OCI-LY1 (cell line): Measurements from ENCODE around the gene PPM1D.

Experiments used
- H2AFZ ChIP-seq: fragments of 200-600 bp; sonication (generic), shearing (Covaris generic); 2 replicates; pipeline ENCODE4 v1.6.0; 2014; ENCODE audit warnings: antibody characterized with exemption, mild to moderate bottlenecking, low read length
- H3F3A ChIP-seq: fragments of 200-600 bp; sonication (generic), shearing (Covaris generic); 2 replicates; pipeline ENCODE4 v1.6.0; 2014; ENCODE audit warnings: mild to moderate bottlenecking, antibody characterized with exemption, low read length, moderate library complexity; ENCODE audit not compliant: insufficient read depth
- H3K27ac ChIP-seq: fragments of 200-600 bp; sonication (generic); 2 replicates; pipeline ENCODE4 v1.5.1; 2014; ENCODE audit warnings: low read length, mixed run types, mild to moderate bottlenecking, low read depth; ENCODE audit not compliant: poor library complexity, severe bottlenecking
- H3K27me3 ChIP-seq: fragments of 200-600 bp; sonication (generic); 2 replicates; pipeline ENCODE4 v1.6.0; 2014; ENCODE audit warnings: antibody characterized with exemption, mild to moderate bottlenecking, low read length, moderate library complexity; ENCODE audit not compliant: insufficient read depth
- H3K36me3 ChIP-seq: fragments of 200-600 bp; sonication (generic); 2 replicates; pipeline ENCODE4 v1.6.1; 2014; ENCODE audit warnings: mild to moderate bottlenecking, antibody characterized with exemption, low read length, moderate library complexity, mixed read lengths; ENCODE audit not compliant: insufficient read depth
- H3K4me1 ChIP-seq: fragments of 200-600 bp; sonication (generic); 2 replicates; pipeline ENCODE4 v1.5.1; 2014; ENCODE audit warnings: mild to moderate bottlenecking, low read length, moderate library complexity; ENCODE audit not compliant: insufficient read depth, severe bottlenecking
- H3K4me2 ChIP-seq: fragments of 200-600 bp; sonication (generic), shearing (Covaris generic); 2 replicates; pipeline ENCODE4 v1.6.1; 2014; ENCODE audit warnings: low read length
- H3K4me3 ChIP-seq: fragments of 200-600 bp; sonication (generic); 2 replicates; pipeline ENCODE4 v1.5.1; 2014; ENCODE audit warnings: low read length, low read depth, mild to moderate bottlenecking, mixed read lengths; ENCODE audit not compliant: poor library complexity, severe bottlenecking
- H3K79me2 ChIP-seq: fragments of 200-600 bp; shearing (Covaris generic); 2 replicates; pipeline ENCODE4 v1.6.1; 2016; ENCODE audit warnings: mixed run types, low read length, mixed read lengths; ENCODE audit not compliant: insufficient read depth
- H3K9ac ChIP-seq: fragments of 200-600 bp; sonication (generic), shearing (Covaris generic); 2 replicates; pipeline ENCODE4 v1.6.1; 2014; ENCODE audit warnings: mild to moderate bottlenecking, low read length, mixed read lengths
- H3K9me2 ChIP-seq: fragments of 200-600 bp; sonication (generic), shearing (Covaris generic); 2 replicates; pipeline ENCODE4 v1.6.1; 2014; ENCODE audit warnings: low read depth, mild to moderate bottlenecking, low read length, mixed read lengths
- H3K9me3 ChIP-seq: fragments of 200-600 bp; shearing (Covaris generic); 2 replicates; pipeline ENCODE4 v1.6.1; 2014; ENCODE audit warnings: low read length, mixed read lengths
- H4K20me1 ChIP-seq: fragments of 200-600 bp; sonication (generic), shearing (Covaris generic); 2 replicates; pipeline ENCODE4 v1.6.0; 2016; ENCODE audit warnings: mild to moderate bottlenecking, low read length; ENCODE audit not compliant: insufficient read depth
- EZH2 ChIP-seq: fragments of 200-600 bp; sonication (generic), shearing (Covaris generic); IDR thresholded peaks from 2 replicates; pipeline ENCODE4 v1.8.0; 2017; ENCODE audit warnings: borderline replicate concordance, mixed run types, mild to moderate bottlenecking, antibody characterized with exemption, low read length, moderate library complexity, mixed read lengths
- TF ChIP-seq, protein P1 (sequence below): fragments of 200-600 bp; sonication (generic), shearing (Covaris generic); IDR thresholded peaks from 2 replicates; pipeline ENCODE4 v1.5.1; 2017; ENCODE audit warnings: mild to moderate bottlenecking, antibody characterized with exemption, low read length, moderate library complexity, mixed read lengths

Gene PPM1D

GRCh38 chr17:60563743-60564142, 36.2 kb upstream of the PPM1D start:
- Histone ChIP-seq H3K79me2 (no peaks in the 10 kb centered on the region), H2AFZ (no peak overlapping the region), H3K9me2 (no peaks in the 10 kb centered on the region), H3K27ac (no peak overlapping the region), H3K36me3 (no peaks in the 10 kb centered on the region), H3K27me3 (no peaks in the 10 kb centered on the region), H3K4me2 (no peak overlapping the region), H3K4me1 (no peaks in the 10 kb centered on the region), H3K9me3 (peaks cover under 1% of the 10 kb centered on the region; the same call in 1 of the 2 replicates), H3K9ac (no peak overlapping the region), H4K20me1 (no peaks in the 10 kb centered on the region), H3K4me3 (no peak overlapping the region), H3F3A (no peaks in the 10 kb centered on the region)
- no peak for TF ChIP-seq EZH2
- TF ChIP-seq, protein P1, sequence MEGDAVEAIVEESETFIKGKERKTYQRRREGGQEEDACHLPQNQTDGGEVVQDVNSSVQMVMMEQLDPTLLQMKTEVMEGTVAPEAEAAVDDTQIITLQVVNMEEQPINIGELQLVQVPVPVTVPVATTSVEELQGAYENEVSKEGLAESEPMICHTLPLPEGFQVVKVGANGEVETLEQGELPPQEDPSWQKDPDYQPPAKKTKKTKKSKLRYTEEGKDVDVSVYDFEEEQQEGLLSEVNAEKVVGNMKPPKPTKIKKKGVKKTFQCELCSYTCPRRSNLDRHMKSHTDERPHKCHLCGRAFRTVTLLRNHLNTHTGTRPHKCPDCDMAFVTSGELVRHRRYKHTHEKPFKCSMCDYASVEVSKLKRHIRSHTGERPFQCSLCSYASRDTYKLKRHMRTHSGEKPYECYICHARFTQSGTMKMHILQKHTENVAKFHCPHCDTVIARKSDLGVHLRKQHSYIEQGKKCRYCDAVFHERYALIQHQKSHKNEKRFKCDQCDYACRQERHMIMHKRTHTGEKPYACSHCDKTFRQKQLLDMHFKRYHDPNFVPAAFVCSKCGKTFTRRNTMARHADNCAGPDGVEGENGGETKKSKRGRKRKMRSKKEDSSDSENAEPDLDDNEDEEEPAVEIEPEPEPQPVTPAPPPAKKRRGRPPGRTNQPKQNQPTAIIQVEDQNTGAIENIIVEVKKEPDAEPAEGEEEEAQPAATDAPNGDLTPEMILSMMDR, result no peak

DNA sequence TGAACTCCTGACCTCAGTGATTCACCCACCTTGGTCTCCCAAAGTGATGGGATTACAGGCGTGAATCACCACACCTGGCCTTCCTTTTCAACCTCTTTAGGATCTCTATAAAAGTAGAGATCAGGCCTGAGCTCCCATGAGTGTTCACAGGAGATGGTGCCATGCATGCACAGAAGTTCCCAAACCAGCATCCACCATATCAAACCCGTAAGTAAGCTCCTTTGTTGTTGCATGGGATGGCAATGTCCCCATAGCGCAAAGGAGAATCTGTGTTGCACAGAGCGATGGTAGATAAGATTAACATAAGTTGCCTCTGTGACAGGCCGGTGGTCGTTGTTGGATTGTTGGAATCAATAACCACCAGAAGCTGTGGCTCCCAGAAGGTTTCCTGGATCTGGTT, 34.8 kb upstream of the PPM1D start:
- no peaks in the 10 kb centered on the region for H3K79me2 ChIP-seq
- no peak overlapping the region for H3K27ac ChIP-seq
- H4K20me1 ChIP-seq, result no peaks in the 10 kb centered on the region
- H3K36me3 ChIP-seq, result no peaks in the 10 kb centered on the region
- TF ChIP-seq, protein P1, result no peak
- no peak for TF ChIP-seq EZH2
- H3K4me2 ChIP-seq, result no peak overlapping the region
- no peaks in the 10 kb centered on the region for H3K9me3 ChIP-seq
- H3K9me2 ChIP-seq, result no peaks in the 10 kb centered on the region
- no peak overlapping the region for H2AFZ ChIP-seq
- H3K4me3 ChIP-seq, result no peak overlapping the region
- no peak overlapping the region for H3K9ac ChIP-seq
- H3K27me3 ChIP-seq, result no peaks in the 10 kb centered on the region
- no peaks in the 10 kb centered on the region for H3K4me1 ChIP-seq
- H3F3A ChIP-seq, result no peaks in the 10 kb centered on the region

DNA sequence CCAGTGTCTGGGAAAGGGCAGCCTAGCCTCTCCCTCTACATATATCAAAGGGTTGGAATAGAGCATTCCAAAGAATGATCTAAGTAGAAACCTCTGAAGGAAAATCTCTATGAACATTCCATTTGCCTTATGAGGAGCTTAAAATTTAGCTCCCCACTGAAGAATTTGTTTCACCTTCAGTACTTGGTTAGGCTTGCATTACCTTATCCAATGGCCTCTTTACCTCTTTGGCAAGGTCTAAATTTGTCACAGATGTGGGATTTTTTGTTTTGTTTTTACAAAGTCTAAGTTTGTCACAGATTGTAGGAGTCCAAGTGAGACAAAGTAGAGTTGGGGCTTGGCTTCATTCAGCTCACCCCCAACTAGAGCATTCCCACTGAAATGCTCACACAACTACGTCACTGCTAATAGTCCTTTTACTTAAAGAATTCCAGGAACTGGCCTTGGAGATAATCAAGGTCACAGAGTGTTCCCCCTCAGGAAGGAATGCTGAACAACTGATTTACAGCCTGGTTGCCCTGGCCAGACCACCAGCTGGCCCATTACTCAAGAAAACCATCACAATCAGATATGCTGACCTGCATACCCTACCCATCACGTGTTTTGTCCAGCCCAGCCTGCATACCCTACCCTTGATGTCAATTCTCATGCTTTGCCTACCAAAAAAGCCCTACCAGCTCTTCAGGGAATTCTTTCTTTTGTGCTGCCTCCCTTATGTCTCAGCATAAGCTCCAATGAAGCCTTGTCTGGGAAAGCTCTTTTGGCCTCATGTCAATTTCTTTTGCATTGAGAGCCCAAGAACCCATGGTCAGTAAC, 26.5 kb upstream of the PPM1D start:
- TF ChIP-seq EZH2, result no peak
- TF ChIP-seq, protein P1, result no peak
- Histone ChIP-seq H3K9me2 (no peaks in the 10 kb centered on the region), H3K4me3 (no peak overlapping the region), H3K9me3 (peaks cover 7% of the 10 kb centered on the region; the same call in 1 of the 2 replicates), H3K27ac (no peak overlapping the region), H3K27me3 (no peaks in the 10 kb centered on the region), H3K79me2 (no peaks in the 10 kb centered on the region), H3K4me2 (no peak overlapping the region), H3K36me3 (no peaks in the 10 kb centered on the region), H3K4me1 (no peaks in the 10 kb centered on the region), H4K20me1 (no peaks in the 10 kb centered on the region), H2AFZ (no peak overlapping the region), H3K9ac (no peak overlapping the region), H3F3A (no peaks in the 10 kb centered on the region)
